Fibroblast of mammary gland (primary cell): ENCODE data around the gene TOM1L2.

Experiments
- DNase-seq: peaks from one replicate; pipeline ENCODE4 v3.0.0-alpha.2; 2010; ENCODE audit warnings: low read depth
- H3K4me3 ChIP-seq: 2 replicates; pipeline ENCODE4 v1.5.1; 2011; ENCODE audit warnings: low read depth, mild to moderate bottlenecking, low read length, moderate library complexity; ENCODE audit not compliant: control insufficient read depth
- TF ChIP-seq, protein P1 (sequence below): conservative IDR thresholded peaks from 2 replicates; pipeline ENCODE4 v1.5.1; 2011; ENCODE audit warnings: low read depth, low read length, inconsistent platforms; ENCODE audit not compliant: control insufficient read depth, insufficient read depth

The TOM1L2 gene

DNA sequence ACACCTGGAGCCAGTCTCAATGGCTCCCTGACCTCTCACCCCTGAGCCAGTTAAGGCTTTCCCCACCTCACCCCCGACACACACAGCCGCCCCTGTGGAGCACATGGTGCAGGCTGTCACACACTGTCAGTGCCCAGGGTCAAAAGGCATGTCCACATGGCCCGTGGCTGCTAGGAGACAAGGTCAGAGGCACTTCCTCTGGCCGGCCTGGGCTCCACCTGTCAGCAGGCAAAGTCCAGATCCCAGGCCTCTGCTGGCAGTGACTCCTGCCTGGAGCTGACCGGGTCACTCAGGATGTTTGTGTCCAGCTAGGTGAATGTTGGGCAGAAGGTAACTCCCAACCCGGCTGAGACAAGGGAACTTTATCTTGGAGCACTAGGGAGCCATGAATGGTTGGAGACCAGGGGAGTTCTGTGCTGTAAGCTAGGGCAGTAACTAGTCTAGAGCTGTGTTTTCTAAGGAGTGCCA lies 141.4 kb downstream of the TOM1L2 start:
- no peak for DNase-seq
- TF ChIP-seq, protein P1, sequence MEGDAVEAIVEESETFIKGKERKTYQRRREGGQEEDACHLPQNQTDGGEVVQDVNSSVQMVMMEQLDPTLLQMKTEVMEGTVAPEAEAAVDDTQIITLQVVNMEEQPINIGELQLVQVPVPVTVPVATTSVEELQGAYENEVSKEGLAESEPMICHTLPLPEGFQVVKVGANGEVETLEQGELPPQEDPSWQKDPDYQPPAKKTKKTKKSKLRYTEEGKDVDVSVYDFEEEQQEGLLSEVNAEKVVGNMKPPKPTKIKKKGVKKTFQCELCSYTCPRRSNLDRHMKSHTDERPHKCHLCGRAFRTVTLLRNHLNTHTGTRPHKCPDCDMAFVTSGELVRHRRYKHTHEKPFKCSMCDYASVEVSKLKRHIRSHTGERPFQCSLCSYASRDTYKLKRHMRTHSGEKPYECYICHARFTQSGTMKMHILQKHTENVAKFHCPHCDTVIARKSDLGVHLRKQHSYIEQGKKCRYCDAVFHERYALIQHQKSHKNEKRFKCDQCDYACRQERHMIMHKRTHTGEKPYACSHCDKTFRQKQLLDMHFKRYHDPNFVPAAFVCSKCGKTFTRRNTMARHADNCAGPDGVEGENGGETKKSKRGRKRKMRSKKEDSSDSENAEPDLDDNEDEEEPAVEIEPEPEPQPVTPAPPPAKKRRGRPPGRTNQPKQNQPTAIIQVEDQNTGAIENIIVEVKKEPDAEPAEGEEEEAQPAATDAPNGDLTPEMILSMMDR, result no peak
- no peak overlapping the region for H3K4me3 ChIP-seq

DNA sequence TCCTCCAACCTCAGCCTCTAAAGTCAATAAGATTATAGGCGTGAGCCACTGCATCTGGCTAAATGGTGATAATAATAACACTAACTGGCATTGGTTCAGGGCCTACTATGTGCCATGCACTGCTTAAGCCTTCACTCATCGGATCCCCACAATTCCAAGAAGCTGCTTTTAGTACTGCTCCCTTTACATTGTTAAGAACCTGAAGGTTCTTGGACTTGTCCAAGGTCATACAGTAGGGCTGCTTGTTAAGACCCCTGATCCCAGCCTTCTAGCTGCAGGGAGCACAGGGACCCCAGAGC lies 142.0 kb downstream of the TOM1L2 start:
- no peak overlapping the region for H3K4me3 ChIP-seq
- TF ChIP-seq, protein P1, result no peak
- no peak for DNase-seq

DNA sequence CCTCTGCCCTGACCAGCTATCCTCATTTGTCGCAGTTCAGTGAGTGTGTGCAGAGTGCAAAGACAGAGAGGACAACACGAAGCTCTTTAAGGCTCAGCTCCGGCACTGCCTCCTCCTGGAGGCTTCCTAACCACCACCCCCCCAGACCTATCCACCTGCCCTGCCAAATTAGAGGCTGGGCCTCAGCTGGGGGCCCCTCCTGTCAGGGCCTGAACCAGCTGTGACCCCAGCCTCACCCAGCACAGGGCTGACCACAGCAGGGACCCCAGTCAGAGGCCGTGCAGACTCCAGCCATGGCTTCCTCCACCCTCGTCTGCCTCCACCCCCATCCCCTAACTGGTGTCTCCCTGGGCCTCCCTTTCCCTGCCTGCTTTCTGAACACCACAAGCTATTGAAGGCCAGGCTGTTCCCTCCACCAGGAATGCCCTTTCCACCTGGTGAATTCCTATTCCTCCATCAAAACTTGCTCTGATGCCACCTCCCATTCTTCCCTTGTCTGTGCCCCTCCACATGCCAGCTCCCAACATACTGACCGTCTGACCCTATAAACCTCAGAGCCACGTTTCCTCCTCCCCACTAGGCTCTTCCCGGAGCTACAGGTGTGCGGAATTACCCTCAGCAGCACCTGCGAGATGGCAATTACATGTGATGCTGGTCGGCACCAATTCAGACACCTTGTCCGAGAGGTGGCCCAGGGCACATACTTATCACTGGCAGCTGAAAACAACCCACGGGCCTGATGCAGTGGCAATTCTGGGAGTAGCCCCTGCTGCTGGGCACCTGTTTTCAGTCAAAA lies 144.2 kb downstream of the TOM1L2 start:
- H3K4me3 ChIP-seq, result no peak overlapping the region
- TF ChIP-seq, protein P1, result no peak
- DNase-seq, result no peak

DNA sequence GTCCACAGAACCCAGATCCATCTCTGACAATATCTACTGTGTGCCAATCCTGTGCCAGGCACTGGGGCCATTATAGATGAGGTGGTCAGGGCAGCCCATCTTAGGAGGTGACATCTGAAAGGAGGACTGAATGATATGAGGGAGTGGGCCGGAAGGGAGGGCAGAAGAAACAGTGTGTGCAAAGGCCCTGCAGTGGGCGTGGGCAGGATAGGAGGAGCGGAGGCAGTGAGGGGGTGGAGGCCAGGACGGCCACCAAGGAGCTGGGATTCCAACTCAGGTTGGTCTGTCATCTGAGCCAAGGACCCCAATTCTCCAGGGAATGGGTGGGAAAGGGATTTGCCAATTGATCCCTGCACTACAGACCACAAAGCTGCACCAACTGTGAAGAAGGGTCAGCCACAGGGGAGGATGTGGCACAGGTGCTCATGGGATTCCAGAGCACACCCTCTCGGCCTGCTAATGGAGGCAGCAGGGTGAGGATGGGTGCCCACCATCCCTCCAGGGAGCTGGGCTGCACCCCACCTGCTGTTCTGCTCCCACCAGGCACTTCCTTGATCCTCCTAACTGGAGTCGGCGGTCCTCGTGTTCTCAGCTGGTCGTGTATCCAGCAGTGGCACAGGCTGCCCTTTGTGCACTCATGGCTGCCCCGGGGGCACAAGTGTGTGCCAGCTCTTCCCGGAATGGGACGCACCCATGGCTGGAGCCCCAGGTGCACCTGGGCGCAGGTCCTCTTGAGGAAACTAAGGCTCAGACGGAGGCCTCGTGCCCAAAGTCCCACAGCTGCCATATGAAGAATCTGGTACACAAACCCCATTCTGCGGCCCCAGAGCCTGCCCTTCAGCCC lies 145.0 kb downstream of the TOM1L2 start:
- no peak for DNase-seq
- no peak overlapping the region for H3K4me3 ChIP-seq
- TF ChIP-seq, protein P1, result no peak

DNA sequence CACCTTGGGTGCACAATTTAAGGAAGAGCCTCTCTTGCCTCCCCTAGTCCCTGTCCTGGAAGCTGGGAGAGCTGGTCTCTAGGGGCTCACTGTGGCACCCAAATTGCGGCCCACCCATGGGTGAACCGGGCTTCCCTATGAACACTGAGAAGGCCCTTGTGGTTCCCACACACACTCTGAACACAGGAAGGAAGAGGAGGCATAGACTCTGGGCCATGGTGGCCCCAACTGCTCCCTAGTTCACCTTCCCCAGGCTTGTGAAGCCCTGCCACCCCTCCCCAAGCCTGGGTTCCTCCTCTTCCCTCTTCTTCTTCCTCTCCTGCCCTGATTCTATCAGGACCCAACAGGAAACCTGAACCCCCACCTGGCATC lies 145.9 kb downstream of the TOM1L2 start:
- H3K4me3 ChIP-seq, result no peak overlapping the region
- TF ChIP-seq, protein P1, result no peak
- DNase-seq, result no peak

DNA sequence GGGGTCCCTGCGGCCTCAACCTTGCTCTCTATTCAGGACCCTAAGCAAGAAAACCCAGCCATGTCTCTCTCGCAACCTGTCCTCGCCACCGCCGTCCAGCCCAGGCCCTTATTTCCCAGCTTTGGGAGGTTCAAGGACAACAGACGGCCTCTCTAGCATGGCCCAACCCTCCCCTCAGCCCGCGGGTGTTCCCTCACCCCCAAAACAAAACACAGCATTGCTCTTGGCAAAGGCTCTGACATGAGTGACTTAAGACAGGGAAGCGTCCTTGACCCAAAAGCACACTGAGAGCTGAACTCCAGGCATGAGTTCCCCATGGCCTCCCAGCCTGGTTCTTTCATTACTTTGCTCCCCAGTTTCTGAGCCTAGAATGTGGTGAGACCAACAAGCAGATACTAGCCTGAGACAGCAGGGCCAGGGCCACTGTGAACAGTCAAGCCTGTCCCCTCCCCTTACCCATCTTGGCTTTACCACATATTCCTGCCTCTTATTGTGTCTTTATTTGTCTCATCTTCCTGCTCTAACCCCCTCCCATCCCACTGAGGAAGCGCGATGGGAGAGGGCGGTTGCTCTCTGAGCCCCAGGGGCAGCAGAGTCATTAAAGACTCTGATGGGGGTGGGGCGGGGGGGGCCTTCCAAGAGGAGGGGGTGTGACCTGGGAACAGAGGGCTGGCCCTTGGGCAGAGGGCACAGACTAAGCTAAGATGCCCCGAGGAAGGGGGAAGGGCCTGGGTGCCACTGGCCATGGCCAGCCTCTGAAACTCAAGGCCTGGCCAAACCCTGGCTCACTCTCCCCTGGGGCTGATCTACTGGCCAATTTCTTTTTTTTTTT lies 147.2 kb downstream of the TOM1L2 start:
- TF ChIP-seq, protein P1, result no peak
- no peak overlapping the region for H3K4me3 ChIP-seq

More for the DNA sequence above, 147.2 kb downstream of the TOM1L2 start:
- no peak for DNase-seq
